ENCODE measurements around the gene DMRTB1. TPM values are rescaled to one million over a fixed set of nuclear protein-coding genes. Genes with fewer than 3 reads are reported as not detected.

The DMRTB1 gene
- total RNA-seq, 1 donor from 2014 or later = not detected

- Histone ChIP-seq H3K4me1 (ENCODE audit: control insufficient read depth in 3 of 3, insufficient read depth in 3 of 3, low read length in 3 of 3) (no peaks in the 10 kb centered on the region), H3K4me3 (ENCODE audit: low read length in 3 of 3) (no peak overlapping the region), H3K27me3 (ENCODE audit: control insufficient read depth in 3 of 3, insufficient read depth in 3 of 3, low read length in 3 of 3) (peaks cover 7 to 29% (median 29%) of the 10 kb centered on the region in 3 donors), H3K9ac (ENCODE audit: low read depth in 1 of 3, low read length in 3 of 3) (no peak overlapping the region), H3K36me3 (ENCODE audit: control insufficient read depth in 3 of 3, insufficient read depth in 3 of 3, low read length in 3 of 3) (no peaks in the 10 kb centered on the region), H3K27ac (ENCODE audit: low read depth, low read length) (no peak overlapping the region), H3K9me3 (ENCODE audit: control insufficient read depth in 3 of 3, low read length in 3 of 3) (peaks cover 0 to 4% (median 0%) of the 10 kb centered on the region in 3 donors)
These were observed 42.9 kb upstream of the DMRTB1 start for GRCh38 chr1:53416269-53416813.

- Histone ChIP-seq H3K27ac (ENCODE audit: low read depth, low read length) (no peak overlapping the region), H3K36me3 (ENCODE audit: control insufficient read depth in 3 of 3, insufficient read depth in 3 of 3, low read length in 3 of 3) (no peaks in the 10 kb centered on the region), H3K4me1 (ENCODE audit: control insufficient read depth in 3 of 3, insufficient read depth in 3 of 3, low read length in 3 of 3) (no peaks in the 10 kb centered on the region), H3K9me3 (ENCODE audit: control insufficient read depth in 3 of 3, low read length in 3 of 3) (peaks cover 0 to 4% (median 3%) of the 10 kb centered on the region in 3 donors), H3K9ac (ENCODE audit: low read depth in 1 of 3, low read length in 3 of 3) (no peak overlapping the region), H3K4me3 (ENCODE audit: low read length in 3 of 3) (no peak overlapping the region), H3K27me3 (ENCODE audit: control insufficient read depth in 3 of 3, insufficient read depth in 3 of 3, low read length in 3 of 3) (peaks cover 7 to 29% (median 25%) of the 10 kb centered on the region in 3 donors)
These were observed 42.1 kb upstream of the DMRTB1 start for GRCh38 chr1:53417074-53417511.

GRCh38 chr1:53419034-53419433 lies 40.2 kb upstream of the DMRTB1 start:
- H3K36me3 ChIP-seq (ENCODE audit: control insufficient read depth in 3 of 3, insufficient read depth in 3 of 3, low read length in 3 of 3) = no peaks in the 10 kb centered on the region
- H3K4me1 ChIP-seq (ENCODE audit: control insufficient read depth in 3 of 3, insufficient read depth in 3 of 3, low read length in 3 of 3) = no peaks in the 10 kb centered on the region
- H3K27me3 ChIP-seq (ENCODE audit: control insufficient read depth in 3 of 3, insufficient read depth in 3 of 3, low read length in 3 of 3) = peaks cover 10 to 20% (median 20%) of the 10 kb centered on the region in 3 donors
- no peak overlapping the region for H3K9ac ChIP-seq (ENCODE audit: low read depth in 1 of 3, low read length in 3 of 3)
- no peak overlapping the region for H3K4me3 ChIP-seq (ENCODE audit: low read length in 3 of 3)
- H3K9me3 ChIP-seq (ENCODE audit: control insufficient read depth in 3 of 3, low read length in 3 of 3) = peaks cover 0 to 4% (median 3%) of the 10 kb centered on the region in 3 donors
- H3K27ac ChIP-seq (ENCODE audit: low read depth, low read length) = no peak overlapping the region

- H3K27ac ChIP-seq (ENCODE audit: low read depth, low read length) = no peak overlapping the region
- no peaks in the 10 kb centered on the region for H3K36me3 ChIP-seq (ENCODE audit: control insufficient read depth in 3 of 3, insufficient read depth in 3 of 3, low read length in 3 of 3)
- H3K9me3 ChIP-seq (ENCODE audit: control insufficient read depth in 3 of 3, low read length in 3 of 3) = peaks cover 0 to 4% (median 3%) of the 10 kb centered on the region in 3 donors
- H3K27me3 ChIP-seq (ENCODE audit: control insufficient read depth in 3 of 3, insufficient read depth in 3 of 3, low read length in 3 of 3) = peaks cover 10 to 20% (median 19%) of the 10 kb centered on the region in 3 donors
- H3K4me1 ChIP-seq (ENCODE audit: control insufficient read depth in 3 of 3, insufficient read depth in 3 of 3, low read length in 3 of 3) = no peaks in the 10 kb centered on the region
- H3K9ac ChIP-seq (ENCODE audit: low read depth in 1 of 3, low read length in 3 of 3) = no peak overlapping the region
- no peak overlapping the region for H3K4me3 ChIP-seq (ENCODE audit: low read length in 3 of 3)
These were observed 38.9 kb upstream of the DMRTB1 start for GRCh38 chr1:53420341-53420740.

GRCh38 chr1:53421208-53421607 lies 38.0 kb upstream of the DMRTB1 start:
- H3K4me1 ChIP-seq (ENCODE audit: control insufficient read depth in 3 of 3, insufficient read depth in 3 of 3, low read length in 3 of 3) = no peaks in the 10 kb centered on the region
- H3K9me3 ChIP-seq (ENCODE audit: control insufficient read depth in 3 of 3, low read length in 3 of 3) = peaks cover 0 to 4% (median 3%) of the 10 kb centered on the region in 3 donors
- H3K4me3 ChIP-seq (ENCODE audit: low read length in 3 of 3) = no peak overlapping the region
- peaks cover 10 to 20% (median 19%) of the 10 kb centered on the region in 3 donors for H3K27me3 ChIP-seq (ENCODE audit: control insufficient read depth in 3 of 3, insufficient read depth in 3 of 3, low read length in 3 of 3)
- H3K9ac ChIP-seq (ENCODE audit: low read depth in 1 of 3, low read length in 3 of 3) = no peak overlapping the region
- no peaks in the 10 kb centered on the region for H3K36me3 ChIP-seq (ENCODE audit: control insufficient read depth in 3 of 3, insufficient read depth in 3 of 3, low read length in 3 of 3)
- no peak overlapping the region for H3K27ac ChIP-seq (ENCODE audit: low read depth, low read length)

- H3K4me1 ChIP-seq (ENCODE audit: control insufficient read depth in 3 of 3, insufficient read depth in 3 of 3, low read length in 3 of 3) = no peaks in the 10 kb centered on the region
- H3K4me3 ChIP-seq (ENCODE audit: low read length in 3 of 3) = no peak overlapping the region
- H3K27ac ChIP-seq (ENCODE audit: low read depth, low read length) = no peak overlapping the region
- H3K27me3 ChIP-seq (ENCODE audit: control insufficient read depth in 3 of 3, insufficient read depth in 3 of 3, low read length in 3 of 3) = peaks cover 0 to 5% (median 2%) of the 10 kb centered on the region in 3 donors
- H3K9ac ChIP-seq (ENCODE audit: low read depth in 1 of 3, low read length in 3 of 3) = no peak overlapping the region
- no peaks in the 10 kb centered on the region for H3K9me3 ChIP-seq (ENCODE audit: control insufficient read depth in 3 of 3, low read length in 3 of 3)
- H3K36me3 ChIP-seq (ENCODE audit: control insufficient read depth in 3 of 3, insufficient read depth in 3 of 3, low read length in 3 of 3) = no peaks in the 10 kb centered on the region
These were observed 28.9 kb upstream of the DMRTB1 start for GRCh38 chr1:53430261-53430660.

- Histone ChIP-seq H3K36me3 (ENCODE audit: control insufficient read depth in 3 of 3, insufficient read depth in 3 of 3, low read length in 3 of 3) (no peaks in the 10 kb centered on the region), H3K9ac (ENCODE audit: low read depth in 1 of 3, low read length in 3 of 3) (no peak overlapping the region), H3K9me3 (ENCODE audit: control insufficient read depth in 3 of 3, low read length in 3 of 3) (no peaks in the 10 kb centered on the region), H3K4me3 (ENCODE audit: low read length in 3 of 3) (no peak overlapping the region), H3K27ac (ENCODE audit: low read depth, low read length) (no peak overlapping the region), H3K4me1 (ENCODE audit: control insufficient read depth in 3 of 3, insufficient read depth in 3 of 3, low read length in 3 of 3) (no peaks in the 10 kb centered on the region), H3K27me3 (ENCODE audit: control insufficient read depth in 3 of 3, insufficient read depth in 3 of 3, low read length in 3 of 3) (peaks cover 0 to 8% (median 2%) of the 10 kb centered on the region in 3 donors)
These were observed 28.4 kb upstream of the DMRTB1 start for GRCh38 chr1:53430779-53431178.

GRCh38 chr1:53431244-53431643 lies 28.0 kb upstream of the DMRTB1 start:
- no peak overlapping the region for H3K27ac ChIP-seq (ENCODE audit: low read depth, low read length)
- no peak overlapping the region for H3K4me3 ChIP-seq (ENCODE audit: low read length in 3 of 3)
- H3K27me3 ChIP-seq (ENCODE audit: control insufficient read depth in 3 of 3, insufficient read depth in 3 of 3, low read length in 3 of 3) = peaks cover 0 to 9% (median 2%) of the 10 kb centered on the region in 3 donors
- H3K9me3 ChIP-seq (ENCODE audit: control insufficient read depth in 3 of 3, low read length in 3 of 3) = no peaks in the 10 kb centered on the region
- no peaks in the 10 kb centered on the region for H3K36me3 ChIP-seq (ENCODE audit: control insufficient read depth in 3 of 3, insufficient read depth in 3 of 3, low read length in 3 of 3)
- H3K9ac ChIP-seq (ENCODE audit: low read depth in 1 of 3, low read length in 3 of 3) = no peak overlapping the region
- no peaks in the 10 kb centered on the region for H3K4me1 ChIP-seq (ENCODE audit: control insufficient read depth in 3 of 3, insufficient read depth in 3 of 3, low read length in 3 of 3)

GRCh38 chr1:53431805-53432565 lies 27.2 kb upstream of the DMRTB1 start:
- Histone ChIP-seq H3K4me3 (ENCODE audit: low read length in 3 of 3) (no peak overlapping the region), H3K27me3 (ENCODE audit: control insufficient read depth in 3 of 3, insufficient read depth in 3 of 3, low read length in 3 of 3) (peaks cover 0 to 13% (median 2%) of the 10 kb centered on the region in 3 donors), H3K4me1 (ENCODE audit: control insufficient read depth in 3 of 3, insufficient read depth in 3 of 3, low read length in 3 of 3) (no peaks in the 10 kb centered on the region), H3K27ac (ENCODE audit: low read depth, low read length) (no peak overlapping the region), H3K9me3 (ENCODE audit: control insufficient read depth in 3 of 3, low read length in 3 of 3) (no peaks in the 10 kb centered on the region), H3K9ac (ENCODE audit: low read depth in 1 of 3, low read length in 3 of 3) (no peak overlapping the region), H3K36me3 (ENCODE audit: control insufficient read depth in 3 of 3, insufficient read depth in 3 of 3, low read length in 3 of 3) (no peaks in the 10 kb centered on the region)

GRCh38 chr1:53432611-53433010 lies 26.6 kb upstream of the DMRTB1 start:
- Histone ChIP-seq H3K9me3 (ENCODE audit: control insufficient read depth in 3 of 3, low read length in 3 of 3) (no peaks in the 10 kb centered on the region), H3K27me3 (ENCODE audit: control insufficient read depth in 3 of 3, insufficient read depth in 3 of 3, low read length in 3 of 3) (peaks cover 0 to 13% (median 2%) of the 10 kb centered on the region in 3 donors), H3K36me3 (ENCODE audit: control insufficient read depth in 3 of 3, insufficient read depth in 3 of 3, low read length in 3 of 3) (no peaks in the 10 kb centered on the region), H3K4me3 (ENCODE audit: low read length in 3 of 3) (no peak overlapping the region), H3K4me1 (ENCODE audit: control insufficient read depth in 3 of 3, insufficient read depth in 3 of 3, low read length in 3 of 3) (no peaks in the 10 kb centered on the region), H3K27ac (ENCODE audit: low read depth, low read length) (no peak overlapping the region), H3K9ac (ENCODE audit: low read depth in 1 of 3, low read length in 3 of 3) (no peak overlapping the region)
